HG03066 (cell line): ENCODE results near the gene CAMK2G.
"Not testable (repeated sequence)": the region's sequence is repeated elsewhere in the genome, so short reads cannot be mapped to it uniquely, and the experiment has no call there.

Experiments
- ATAC-seq: cut with Tn5 transposase; IDR thresholded peaks from one replicate; pipeline ENCODE4 v1.9.1; 2021; ENCODE audit warnings: low read depth; ENCODE audit not compliant: unreplicated experiment

The CAMK2G gene

GRCh38 chr10:73842349-73842748, 32.0 kb downstream of the CAMK2G start:
- ATAC-seq, result no peak

GRCh38 chr10:73841526-73842285, 32.6 kb downstream of the CAMK2G start:
- no peak for ATAC-seq

- no peak for ATAC-seq
Observed at GRCh38 chr10:73841061-73841421, 33.3 kb downstream of the CAMK2G start.

- no peak for ATAC-seq
Observed at GRCh38 chr10:73840403-73841060, 33.8 kb downstream of the CAMK2G start.

- no peak for ATAC-seq
Observed at GRCh38 chr10:73840056-73840402, 34.3 kb downstream of the CAMK2G start.

- ATAC-seq, result no peak
Observed at GRCh38 chr10:73839276-73839966, 34.9 kb downstream of the CAMK2G start.

- ATAC-seq, result no peak
Observed at GRCh38 chr10:73838827-73839226, 35.5 kb downstream of the CAMK2G start.

GRCh38 chr10:73838008-73838567, 36.3 kb downstream of the CAMK2G start:
- no peak for ATAC-seq

GRCh38 chr10:73837072-73837471, 37.3 kb downstream of the CAMK2G start:
- ATAC-seq, result no peak

GRCh38 chr10:73836427-73836980, 37.9 kb downstream of the CAMK2G start:
- no peak for ATAC-seq

GRCh38 chr10:73829090-73829489, 45.3 kb downstream of the CAMK2G start:
- not testable (repeated sequence) for ATAC-seq

- no peak for ATAC-seq
Observed at GRCh38 chr10:73828161-73828560, 46.2 kb downstream of the CAMK2G start.

GRCh38 chr10:73827346-73828089, 46.8 kb downstream of the CAMK2G start:
- no peak for ATAC-seq

- ATAC-seq, result no peak
Observed at GRCh38 chr10:73824146-73824725, 50.1 kb downstream of the CAMK2G start.

- no peak for ATAC-seq
Observed at GRCh38 chr10:73823391-73823790, 51.0 kb downstream of the CAMK2G start.

- ATAC-seq, result no peak
Observed at GRCh38 chr10:73819513-73820093, 54.8 kb downstream of the CAMK2G start.

- no peak for ATAC-seq
Observed at GRCh38 chr10:73819081-73819480, 55.3 kb downstream of the CAMK2G start.

- no peak for ATAC-seq
Observed at GRCh38 chr10:73818402-73818801, 56.0 kb downstream of the CAMK2G start.

- ATAC-seq, result no peak
Observed at GRCh38 chr10:73817826-73818225, 56.5 kb downstream of the CAMK2G start.
